HG02943 (cell line): ENCODE measurements around the gene EIF6.

ENCODE experiments used
- ATAC-seq: cut with Tn5 transposase; IDR thresholded peaks from one replicate; pipeline ENCODE4 v1.9.1; 2021; ENCODE audit warnings: mild to moderate bottlenecking, low read depth, moderate library complexity; ENCODE audit not compliant: unreplicated experiment

Gene EIF6

DNA sequence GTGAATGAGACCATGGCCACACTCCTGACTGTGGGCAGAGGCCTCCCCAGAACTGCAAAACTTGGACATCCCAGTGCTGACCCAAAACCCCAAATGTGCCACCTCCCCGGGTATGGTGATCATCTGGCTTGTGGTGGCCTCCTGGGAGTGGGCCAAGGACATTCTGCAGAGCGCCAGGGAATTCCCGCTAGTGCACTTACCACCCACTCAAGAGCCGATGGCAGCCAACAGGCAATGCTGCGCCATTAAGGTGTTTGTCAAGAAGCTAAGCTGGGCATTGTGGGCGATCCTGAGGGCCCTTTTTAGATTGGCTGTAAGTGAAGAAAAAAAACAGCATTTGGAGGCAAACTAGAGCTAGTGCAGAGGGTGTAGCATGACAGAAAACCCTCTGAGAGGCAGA lies 48.7 kb downstream of the EIF6 start:
- ATAC-seq: no peak

DNA sequence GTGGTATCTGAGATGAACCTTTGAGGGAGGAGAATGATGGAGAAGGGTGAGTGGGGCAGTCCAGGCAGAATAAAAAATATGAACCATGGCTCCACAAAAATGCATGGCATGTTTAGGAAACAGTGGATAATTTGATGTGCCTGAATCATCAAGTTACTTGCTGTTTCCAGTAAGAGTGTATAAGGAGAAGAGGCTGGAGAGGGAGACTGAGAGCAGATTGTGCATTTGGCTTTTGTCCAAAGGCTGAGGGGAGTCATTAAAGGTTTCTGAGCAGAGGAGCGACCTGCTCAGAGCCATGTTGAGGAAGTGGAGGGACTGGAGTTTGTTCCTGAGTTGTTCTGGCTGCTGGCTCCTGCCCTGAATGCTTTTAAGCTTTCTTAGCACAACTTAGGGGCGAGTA lies 52.0 kb downstream of the EIF6 start:
- no peak for ATAC-seq
